ENCODE measurements around the gene NTN3.
"Not testable (repeated sequence)": the region's sequence is repeated elsewhere in the genome, so short reads cannot be mapped to it uniquely, and the experiment has no call there.

NTN3 gene

DNA sequence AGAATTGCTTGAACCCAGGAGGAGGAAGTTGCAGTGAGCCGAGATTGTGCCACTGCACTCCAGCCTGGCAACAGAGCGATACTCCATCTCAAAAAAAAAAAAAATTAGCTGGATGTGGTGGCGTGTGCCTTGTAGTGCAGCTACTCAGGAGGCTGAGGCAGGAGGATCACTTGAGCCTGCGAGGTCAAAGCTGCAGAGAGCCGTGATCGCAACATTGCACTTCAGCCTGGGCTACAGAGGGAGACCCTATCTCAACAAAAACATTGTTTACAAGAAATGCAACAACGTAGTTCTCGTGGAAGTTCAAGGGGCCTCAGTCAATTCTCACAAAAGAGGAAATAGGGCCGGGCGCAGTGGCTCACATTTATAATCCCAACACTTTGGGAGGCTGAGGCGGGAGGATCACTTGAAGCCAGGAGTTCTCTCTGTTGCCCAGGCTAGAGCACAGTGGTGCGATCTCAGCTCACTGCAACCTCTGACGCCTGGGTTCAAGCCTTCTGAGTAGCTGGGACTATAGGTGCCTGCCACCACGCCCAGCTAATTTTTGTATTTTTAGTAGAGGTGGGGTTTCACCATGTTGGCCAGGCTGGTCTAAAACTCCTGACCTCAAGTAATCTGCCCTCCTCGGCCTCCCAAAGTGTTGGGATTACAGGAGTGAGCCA lies 29.8 kb upstream of the NTN3 start:
- DNase-seq: not testable (repeated sequence)

GRCh38 chr16:2443555-2443954 lies 27.5 kb upstream of the NTN3 start:
- no peak for DNase-seq

DNA sequence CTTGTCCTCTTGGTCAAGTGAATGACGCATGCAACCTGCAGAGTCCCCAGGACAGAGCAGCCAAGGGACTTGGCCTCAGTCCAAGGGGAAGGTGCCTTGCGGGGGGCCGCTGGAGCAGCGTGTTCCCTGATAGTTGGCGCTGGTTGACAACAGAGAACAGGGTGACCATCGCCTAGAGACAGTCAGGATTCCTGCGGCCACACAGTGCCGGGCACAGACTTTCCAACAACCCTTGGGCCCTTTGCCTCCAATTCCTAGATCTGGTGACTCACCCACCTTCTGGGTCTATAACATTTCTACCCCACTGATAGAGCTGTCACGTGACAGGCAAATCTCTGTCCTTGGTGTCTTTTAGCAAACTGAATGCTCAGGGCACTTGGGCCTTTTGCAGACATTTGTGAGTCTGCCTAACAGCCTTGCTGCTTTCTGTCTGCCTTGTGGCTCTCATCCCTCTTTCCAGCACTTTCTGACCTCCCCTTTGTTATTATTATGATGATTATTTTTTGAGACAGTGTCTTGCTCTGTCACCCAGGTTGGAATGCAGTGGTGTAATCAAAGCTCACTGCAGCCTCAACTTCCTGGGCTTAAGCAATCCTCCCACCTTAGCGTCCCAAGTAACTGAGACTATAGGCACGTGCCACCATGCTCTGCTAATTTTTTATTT lies 23.0 kb upstream of the NTN3 start:
- no peak for DNase-seq

DNA sequence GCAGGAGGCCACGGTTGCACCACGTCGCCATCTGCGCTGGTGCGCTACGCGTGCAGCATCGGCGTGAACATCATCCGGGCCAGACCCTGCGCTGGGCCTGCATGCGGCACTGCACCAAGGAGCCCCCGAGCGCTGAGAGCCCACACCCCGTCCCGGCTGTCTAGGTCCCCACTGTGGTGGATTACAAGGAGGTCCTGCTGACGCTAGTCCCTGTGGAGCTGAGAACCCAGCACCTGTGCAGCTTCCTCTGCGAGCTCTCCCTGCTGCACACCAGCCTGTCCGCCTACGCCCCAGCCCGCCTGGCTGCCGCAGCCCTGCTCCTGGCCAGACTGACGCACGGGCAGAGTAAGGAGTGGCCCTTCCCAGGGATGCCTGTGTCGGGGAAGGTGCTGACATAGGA lies 22.0 kb upstream of the NTN3 start:
- DNase-seq: no peak

GRCh38 chr16:2450535-2450934 lies 20.6 kb upstream of the NTN3 start:
- DNase-seq: no peak

DNA sequence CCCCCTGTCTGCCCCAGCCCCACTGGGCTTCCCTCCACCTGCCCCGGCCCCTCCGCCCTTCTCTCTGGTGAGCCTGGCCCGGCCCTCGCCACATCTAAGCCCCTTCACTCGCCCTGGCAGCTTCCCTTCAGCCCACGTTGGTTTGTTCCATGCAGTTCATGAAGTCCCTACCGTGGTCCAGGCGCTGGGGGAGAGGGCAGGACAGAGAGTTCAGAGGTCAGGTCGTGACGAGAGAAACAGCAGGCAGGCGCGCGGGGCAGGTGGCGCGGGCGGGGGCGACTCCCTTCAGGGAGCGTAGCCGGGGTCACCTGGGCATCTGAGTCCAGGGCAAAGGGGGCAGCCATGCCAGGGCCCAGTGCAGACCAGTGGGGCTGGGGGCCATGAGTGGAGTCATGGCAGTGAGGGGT lies 20.1 kb upstream of the NTN3 start:
- no peak for DNase-seq

DNA sequence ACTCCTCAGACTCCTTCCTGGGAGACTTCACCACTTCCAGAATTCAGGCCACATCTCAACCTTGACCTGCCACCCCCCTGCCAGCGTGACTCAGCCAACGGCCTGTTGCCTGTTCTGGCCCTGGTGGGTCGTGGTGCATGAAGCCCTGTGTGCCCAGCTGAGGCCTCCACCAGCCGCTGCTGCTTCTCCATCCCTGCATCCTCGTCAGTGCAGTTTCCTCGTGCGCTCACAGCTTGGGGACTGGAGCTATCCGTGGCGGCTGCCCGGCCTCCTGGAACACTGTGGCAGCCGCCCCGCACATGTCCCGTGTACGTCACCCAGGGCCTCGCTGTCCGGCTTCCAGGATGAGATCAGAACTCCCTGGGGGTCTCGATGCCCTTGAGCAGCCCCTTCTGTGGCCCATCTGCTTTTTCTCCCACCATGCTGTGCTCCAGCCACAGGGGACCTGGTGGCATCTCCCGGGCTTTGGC lies 19.2 kb upstream of the NTN3 start:
- no peak for DNase-seq

DNA sequence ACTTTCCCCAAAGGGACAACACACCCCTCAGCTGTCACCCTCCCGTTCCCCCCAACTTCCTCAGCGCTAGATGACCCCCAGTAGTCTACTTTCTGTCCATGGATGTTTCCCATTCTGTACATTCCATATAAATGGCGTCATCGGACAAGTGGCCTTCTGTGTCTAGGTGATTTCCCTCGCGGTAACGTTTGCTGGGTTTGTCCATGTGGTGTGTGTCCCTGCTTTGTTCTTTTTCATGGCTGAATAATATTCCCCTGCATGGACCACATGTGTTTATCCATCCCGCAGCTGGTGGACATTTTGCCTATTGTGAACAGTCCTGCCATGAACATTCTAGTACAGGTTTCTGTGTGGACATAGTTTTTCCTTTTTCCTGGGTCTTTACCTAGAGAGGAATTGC lies 18.4 kb upstream of the NTN3 start:
- no peak for DNase-seq

- no peak for DNase-seq
Measured at GRCh38 chr16:2455081-2455845, 15.8 kb upstream of the NTN3 start.

DNA sequence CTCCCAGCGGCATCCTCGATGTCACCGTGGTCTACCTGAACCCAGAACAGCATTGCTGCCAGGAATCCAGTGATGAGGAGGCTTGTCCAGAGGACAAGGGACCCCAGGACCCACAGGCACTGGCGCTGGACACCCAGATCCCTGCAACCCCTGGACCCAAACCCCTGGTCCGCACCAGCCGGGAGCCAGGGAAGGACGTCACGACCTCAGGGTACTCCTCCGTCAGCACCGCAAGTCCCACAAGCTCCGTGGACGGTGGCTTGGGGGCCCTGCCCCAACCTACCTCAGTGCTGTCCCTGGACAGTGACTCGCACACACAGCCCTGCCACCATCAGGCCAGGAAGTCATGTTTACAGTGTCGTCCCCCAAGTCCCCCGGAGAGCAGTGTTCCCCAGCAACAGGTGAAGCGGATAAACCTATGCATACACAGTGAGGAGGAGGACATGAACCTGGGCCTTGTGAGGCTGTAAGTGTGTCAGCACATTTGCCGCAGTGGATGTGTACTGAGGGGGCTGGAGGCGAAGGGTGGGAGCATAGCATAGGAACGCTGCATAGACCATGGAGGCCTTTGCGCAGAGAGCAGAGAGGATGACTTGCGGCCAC lies 14.4 kb upstream of the NTN3 start:
- no peak for DNase-seq

DNA sequence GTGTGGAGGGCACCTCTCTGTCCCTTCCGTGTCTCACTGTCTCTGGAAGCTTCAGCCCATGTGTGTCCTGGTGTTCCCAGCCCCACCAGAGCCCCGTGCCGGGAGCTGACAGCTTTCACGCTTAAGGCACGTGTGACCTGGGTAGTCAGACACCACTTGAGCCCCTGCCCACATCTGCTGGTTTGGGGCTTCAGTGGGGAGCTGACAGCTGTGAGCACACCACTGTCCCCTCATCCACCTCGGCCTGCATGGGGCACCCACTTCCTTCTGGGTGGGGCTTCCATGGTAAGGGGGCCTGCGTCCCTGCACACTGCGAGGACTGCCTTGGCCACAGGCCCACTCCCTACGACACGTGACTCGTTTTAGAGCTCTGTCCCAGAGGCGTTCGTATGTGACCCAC lies 13.8 kb upstream of the NTN3 start:
- no peak for DNase-seq

DNA sequence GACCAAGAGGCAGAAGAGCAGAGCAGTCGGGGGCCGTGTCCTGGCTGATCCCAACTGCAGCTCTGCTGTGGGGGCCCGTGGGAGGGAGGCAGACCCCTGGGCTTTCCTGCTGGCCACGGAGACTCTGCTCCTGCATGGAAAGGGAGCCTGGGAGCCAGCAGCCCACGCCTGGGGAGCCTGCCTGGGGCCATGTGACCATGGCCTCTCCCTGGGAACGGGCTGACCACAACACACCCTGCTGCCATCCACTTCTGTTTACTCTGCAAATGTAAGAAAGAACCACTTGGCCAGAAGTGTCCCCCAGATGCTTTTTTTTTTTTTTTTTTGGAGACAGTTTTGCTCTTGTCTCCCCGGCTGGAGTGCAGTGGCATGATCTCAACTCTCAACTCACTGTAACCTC lies 13.2 kb upstream of the NTN3 start:
- no peak for DNase-seq

GRCh38 chr16:2458887-2459646 lies 12.0 kb upstream of the NTN3 start:
- no peak for DNase-seq

DNA sequence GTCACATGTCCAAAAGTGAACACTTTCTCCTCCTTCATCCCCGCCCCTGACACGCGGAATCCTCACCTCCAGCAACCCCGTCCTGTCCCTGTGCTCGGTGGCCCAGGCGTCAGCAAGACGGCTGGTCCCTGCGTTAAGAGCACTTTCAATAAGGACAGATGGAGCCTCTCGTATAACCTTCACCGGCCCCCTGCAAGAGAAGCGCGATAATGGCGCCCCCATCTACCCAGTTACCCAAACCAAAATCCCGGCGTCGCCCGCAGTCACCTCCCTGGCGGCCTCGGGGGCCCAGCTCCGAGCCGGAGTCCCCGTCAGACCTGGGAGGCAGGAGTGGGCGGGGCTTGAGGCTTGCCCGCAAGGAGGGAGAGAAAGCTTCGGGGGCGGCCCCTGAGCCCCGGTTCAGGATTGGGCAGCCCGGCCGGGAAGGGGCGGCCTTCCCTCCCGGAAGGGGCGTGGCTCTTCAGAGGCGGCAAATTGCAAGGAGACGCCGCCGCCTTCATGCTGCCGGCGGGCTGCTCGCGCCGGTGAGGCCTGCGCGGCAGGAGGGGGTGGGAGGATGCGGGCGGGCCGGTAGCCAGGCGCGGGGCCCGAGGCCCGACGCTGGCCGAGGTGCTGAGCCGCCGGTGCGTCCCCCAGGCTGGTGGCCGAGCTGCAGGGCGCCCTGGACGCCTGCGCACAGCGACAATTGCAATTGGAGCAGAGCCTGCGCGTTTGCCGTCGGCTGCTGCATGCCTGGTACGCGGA lies 11.3 kb upstream of the NTN3 start, which contains the start of gene TEDC2:
TEDC2 (plus strand) TSS at position 463 of the 744 bp plus-strand sequence; CDS start at position 499, 36 bp downstream.
- peak; percentile 96 for DNase-seq

- no peak for DNase-seq
Measured at GRCh38 chr16:2460391-2460713, 10.7 kb upstream of the NTN3 start.

DNA sequence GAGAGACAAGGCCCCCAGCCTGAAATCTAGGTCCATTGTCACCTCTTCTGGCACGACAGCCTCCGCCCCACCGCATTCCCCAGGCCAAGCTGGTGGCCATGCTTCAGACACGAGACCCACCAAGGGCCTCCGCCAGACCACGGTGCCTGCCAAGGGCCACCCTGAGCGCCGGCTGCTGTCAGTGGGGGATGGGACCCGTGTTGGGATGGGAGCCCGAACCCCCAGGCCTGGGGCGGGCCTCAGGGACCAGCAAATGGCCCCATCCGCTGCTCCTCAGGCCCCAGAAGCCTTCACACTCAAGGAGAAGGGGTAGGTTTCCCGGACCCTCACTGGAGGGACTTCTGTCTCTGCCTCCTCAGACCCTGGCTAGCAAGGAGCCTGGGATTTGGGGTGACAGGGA lies 10.2 kb upstream of the NTN3 start:
- no peak for DNase-seq

GRCh38 chr16:2462031-2462866 lies 8.8 kb upstream of the NTN3 start:
- no peak for DNase-seq

GRCh38 chr16:2464333-2464732 lies 6.8 kb upstream of the NTN3 start:
- DNase-seq: no peak

DNA sequence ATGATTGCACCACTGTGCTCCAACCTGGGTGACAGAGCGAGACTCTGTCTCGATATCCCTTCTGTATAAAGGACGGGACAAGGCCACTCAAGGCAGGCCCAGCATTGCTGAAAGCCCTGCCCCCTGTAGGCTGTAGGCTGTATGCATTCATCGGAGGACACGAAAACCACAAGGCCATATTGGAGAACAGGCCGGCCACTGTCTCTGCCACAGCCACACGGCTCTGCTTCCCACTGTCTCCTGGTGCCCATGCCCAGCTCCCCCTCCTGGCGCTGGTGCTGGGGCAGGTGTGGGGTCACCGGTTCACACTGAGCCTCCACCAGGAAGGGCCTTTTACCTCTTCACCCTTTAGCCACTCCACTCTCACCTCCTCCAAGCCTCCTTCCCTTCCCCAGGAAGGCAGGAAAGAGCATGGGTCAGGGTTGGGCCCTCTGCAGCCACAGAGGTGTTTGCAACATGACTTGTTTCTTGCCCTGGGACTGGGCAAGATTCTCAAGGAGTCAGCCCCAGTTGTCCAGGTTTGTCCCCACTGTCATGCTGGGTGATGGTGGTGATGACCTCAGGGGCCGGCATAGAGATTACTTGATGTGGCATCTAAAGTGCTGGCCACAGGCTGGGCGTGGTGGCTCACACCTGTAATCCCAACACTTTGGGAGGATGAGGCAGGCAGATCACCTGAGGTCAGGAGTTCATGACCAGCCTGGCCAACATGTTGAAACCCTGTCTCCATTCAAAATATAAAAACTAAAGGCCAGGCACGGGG lies 5.3 kb upstream of the NTN3 start:
- DNase-seq: no peak
